Activated T-cell treated with anti-CD3 and anti-CD28 coated beads, Interleukin-2, amount 50 U/mL, for 48 hours (primary cell): ENCODE measurements around the gene SLC9A5.

ENCODE experiments used
- DNase-seq, 2 experiments: peaks; one replicate each; pipeline ENCODE4 v3.0.0-alpha.2; 2020

SLC9A5 gene

DNA sequence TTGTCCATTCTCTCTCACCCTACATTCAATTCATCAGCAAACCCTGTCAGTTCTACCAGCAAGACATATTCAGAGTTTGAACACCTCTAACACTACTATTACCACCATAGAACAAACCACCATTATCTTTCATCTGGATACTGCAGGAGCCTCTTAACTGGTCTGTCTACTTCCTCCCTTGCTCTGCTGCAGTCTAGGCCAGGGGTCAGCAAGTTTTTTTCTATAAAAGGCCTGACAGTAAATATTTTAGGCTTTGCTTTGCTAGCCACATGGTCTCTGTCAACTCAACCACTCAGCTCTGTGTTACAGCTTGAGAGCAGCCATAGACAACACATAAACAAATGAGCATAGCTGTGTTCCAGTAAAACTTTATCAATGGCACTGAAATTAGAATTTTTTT lies 63.9 kb downstream of the SLC9A5 start:
- DNase-seq: no peak

DNA sequence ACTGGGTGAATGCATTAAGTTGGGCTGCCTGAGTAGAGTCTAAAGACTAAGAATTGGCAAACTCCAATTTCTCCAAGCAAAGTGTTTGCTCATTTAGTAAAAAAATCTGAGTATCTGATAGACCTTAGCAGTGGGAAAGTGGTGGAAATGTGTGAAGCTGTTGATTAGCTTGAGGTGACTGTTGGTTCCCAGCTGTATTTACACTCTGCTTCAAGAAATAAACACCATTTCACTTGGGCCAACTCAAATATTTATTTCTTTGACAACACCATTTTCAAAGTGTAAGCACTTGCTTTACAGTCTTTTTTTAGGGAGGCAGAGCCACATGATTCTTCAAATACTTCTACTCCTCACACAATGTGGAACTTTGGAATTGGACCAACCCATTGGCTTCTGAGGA lies 69.1 kb downstream of the SLC9A5 start:
- DNase-seq: no peak
